ENCODE results near the gene ASB17. TPM values are rescaled to one million over a fixed set of nuclear protein-coding genes. Genes with fewer than 3 reads are reported as not detected.
"Not testable (repeated sequence)": the region's sequence is repeated elsewhere in the genome, so short reads cannot be mapped to it uniquely, and the experiment has no call there.

ASB17 gene
- not detected for total RNA-seq

DNA sequence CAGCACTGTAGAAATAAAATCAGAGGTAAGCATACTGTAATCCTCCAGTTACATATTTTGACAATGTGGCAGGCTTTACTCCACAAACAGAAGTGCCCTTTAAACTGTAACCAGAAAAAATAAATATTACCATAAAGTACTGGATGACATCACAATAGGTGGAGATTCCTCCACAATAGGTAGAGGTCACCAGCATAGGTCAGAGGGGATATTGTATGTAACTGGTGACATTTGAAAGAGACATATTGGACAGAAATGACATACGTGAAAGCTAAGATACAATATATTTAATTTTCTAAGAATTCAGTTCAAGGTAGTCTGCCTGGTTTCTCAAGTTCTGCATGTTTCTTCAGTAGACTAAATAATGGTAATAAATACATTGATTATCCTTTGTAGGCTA is at the start of gene ASB17:
TSS of gene ASB17 (minus strand) at position 101 of the 400 bp plus-strand sequence. CDS start 113 bp downstream, outside the sequence.
- Mint-ChIP-seq H3K27ac (no peak within 1 kb of the TSS), H3K27me3 (peaks cover 2% of the 10 kb centered on the region), H3K9me3 (no peaks in the 10 kb centered on the region), H3K4me1 (no peaks in the 10 kb centered on the region), H3K36me3 (ENCODE audit: low read depth) (no peaks in the 10 kb centered on the region), H3K4me3 (no peak within 1 kb of the TSS)
- POLR2A ChIA-PET: no interaction called here
- DNase-seq: no peak
- CTCF ChIA-PET: no interaction called here

- H3K9me3 Mint-ChIP-seq: no peaks in the 10 kb centered on the region
- no peaks in the 10 kb centered on the region for H3K4me1 Mint-ChIP-seq
- H3K36me3 Mint-ChIP-seq (ENCODE audit: low read depth): no peaks in the 10 kb centered on the region
- no peak overlapping the region for H3K27ac Mint-ChIP-seq
- H3K27me3 Mint-ChIP-seq: peaks cover 2% of the 10 kb centered on the region
- ChIA-PET CTCF (interaction anchor here (1.5 kb wide), 1 partner anchor 14 kb away, joined by 4 read pairs; no protein-coding TSS in a partner anchor), POLR2A (no interaction called here)
- H3K4me3 Mint-ChIP-seq: no peak overlapping the region
- no peak for DNase-seq
Observed at GRCh38 chr1:75980972-75981897, 49.0 kb upstream of the ASB17 start.

- Mint-ChIP-seq H3K27me3 (no peaks in the 10 kb centered on the region), H3K4me3 (no peak overlapping the region), H3K9me3 (no peaks in the 10 kb centered on the region), H3K36me3 (ENCODE audit: low read depth) (no peaks in the 10 kb centered on the region), H3K4me1 (no peaks in the 10 kb centered on the region), H3K27ac (no peak overlapping the region)
- POLR2A ChIA-PET: no interaction called here
- CTCF ChIA-PET: no interaction called here
- no peak for DNase-seq
Observed at GRCh38 chr1:75970631-75971030, 38.4 kb upstream of the ASB17 start.

- Mint-ChIP-seq H3K9me3 (no peaks in the 10 kb centered on the region), H3K36me3 (ENCODE audit: low read depth) (no peaks in the 10 kb centered on the region), H3K4me1 (no peaks in the 10 kb centered on the region), H3K27ac (no peak overlapping the region), H3K27me3 (peaks cover 2% of the 10 kb centered on the region), H3K4me3 (no peak overlapping the region)
- DNase-seq: no peak
- ChIA-PET POLR2A (no interaction called here), CTCF (no interaction called here)
Observed at GRCh38 chr1:75969550-75969949, 37.3 kb upstream of the ASB17 start.

DNA sequence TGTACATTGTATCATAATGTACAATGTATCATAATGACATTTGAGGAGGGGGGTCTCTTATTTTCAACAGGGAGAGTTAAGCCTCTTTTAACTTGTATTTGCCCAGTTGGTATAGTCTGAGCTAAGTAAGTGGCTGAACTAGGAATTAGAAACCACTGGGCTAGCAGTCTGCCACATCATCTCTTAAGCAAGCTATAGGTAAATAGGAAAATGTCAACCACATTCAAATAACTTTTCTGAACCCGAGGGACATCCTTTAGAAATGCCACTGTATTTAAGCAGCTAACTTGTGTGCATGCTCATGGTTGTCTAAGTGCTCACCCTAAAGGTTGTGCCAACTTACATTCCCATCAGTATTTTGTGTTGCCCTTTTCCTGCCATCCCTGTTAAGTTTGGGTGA is 35.5 kb upstream of the ASB17 start:
- Mint-ChIP-seq H3K4me1 (no peaks in the 10 kb centered on the region), H3K36me3 (ENCODE audit: low read depth) (no peaks in the 10 kb centered on the region), H3K27ac (no peak overlapping the region), H3K4me3 (no peak overlapping the region), H3K9me3 (no peaks in the 10 kb centered on the region), H3K27me3 (peaks cover 2% of the 10 kb centered on the region)
- CTCF ChIA-PET: no interaction called here
- no peak for DNase-seq
- POLR2A ChIA-PET: no interaction called here

GRCh38 chr1:75964760-75965408 is 32.7 kb upstream of the ASB17 start:
- H3K36me3 Mint-ChIP-seq (ENCODE audit: low read depth): no peaks in the 10 kb centered on the region
- ChIA-PET POLR2A (no interaction called here), CTCF (no interaction called here)
- peaks cover 2% of the 10 kb centered on the region for H3K27me3 Mint-ChIP-seq
- no peaks in the 10 kb centered on the region for H3K4me1 Mint-ChIP-seq
- no peaks in the 10 kb centered on the region for H3K9me3 Mint-ChIP-seq
- H3K4me3 Mint-ChIP-seq: no peak overlapping the region
- no peak for DNase-seq
- H3K27ac Mint-ChIP-seq: no peak overlapping the region

GRCh38 chr1:75964110-75964759 is 32.0 kb upstream of the ASB17 start:
- DNase-seq; H3K36me3 Mint-ChIP-seq (ENCODE audit: low read depth); H3K27me3 Mint-ChIP-seq; POLR2A ChIA-PET; H3K27ac Mint-ChIP-seq; H3K4me3 Mint-ChIP-seq; H3K4me1 Mint-ChIP-seq; H3K9me3 Mint-ChIP-seq; CTCF ChIA-PET: not testable (repeated sequence)

DNA sequence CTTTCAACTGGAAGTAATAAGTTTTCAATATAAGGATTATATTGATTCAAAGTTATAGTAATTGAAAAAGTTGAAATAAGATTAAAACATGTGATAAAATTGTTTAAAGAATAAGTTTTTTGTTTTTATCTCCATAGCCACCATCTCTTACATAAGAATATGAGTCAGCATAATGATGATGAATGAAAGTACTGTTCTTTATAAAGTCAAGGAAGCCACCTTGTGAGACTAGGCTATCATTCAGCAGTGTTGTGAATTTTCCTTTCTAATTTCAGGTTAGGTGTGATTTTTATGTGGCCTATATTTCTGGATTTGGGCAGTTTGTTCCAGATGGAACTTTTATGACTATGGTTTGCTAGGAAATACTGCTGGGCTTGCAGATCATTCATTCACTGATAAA is 22.4 kb upstream of the ASB17 start:
- H3K36me3 Mint-ChIP-seq (ENCODE audit: low read depth): no peaks in the 10 kb centered on the region
- no peaks in the 10 kb centered on the region for H3K9me3 Mint-ChIP-seq
- DNase-seq: no peak
- CTCF ChIA-PET: no interaction called here
- POLR2A ChIA-PET: no interaction called here
- H3K27ac Mint-ChIP-seq: no peak overlapping the region
- no peak overlapping the region for H3K4me3 Mint-ChIP-seq
- no peaks in the 10 kb centered on the region for H3K4me1 Mint-ChIP-seq
- H3K27me3 Mint-ChIP-seq: no peaks in the 10 kb centered on the region

DNA sequence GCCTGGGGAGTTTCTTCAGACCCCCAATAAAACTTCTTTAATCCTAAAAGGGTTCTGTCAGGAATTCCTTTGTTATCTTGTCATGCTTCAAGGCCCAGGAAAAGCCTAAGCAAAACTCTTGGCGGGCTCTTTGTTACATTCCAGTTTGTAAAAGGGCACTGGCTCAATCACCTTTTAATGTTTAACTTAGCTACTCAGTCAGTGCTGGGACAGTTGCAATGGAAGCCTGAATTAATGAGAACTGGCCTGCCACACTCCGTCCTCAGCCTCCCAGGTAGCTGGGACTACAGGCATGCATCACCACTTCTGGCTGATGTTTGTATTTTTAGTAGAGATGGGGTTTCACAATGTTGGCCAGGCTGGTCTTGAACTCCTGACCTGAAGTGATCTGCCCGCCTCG is 21.3 kb upstream of the ASB17 start:
- H3K9me3 Mint-ChIP-seq: no peaks in the 10 kb centered on the region
- no peak for DNase-seq
- ChIA-PET CTCF (no interaction called here), POLR2A (no interaction called here)
- H3K4me1 Mint-ChIP-seq: no peaks in the 10 kb centered on the region
- H3K27me3 Mint-ChIP-seq: peaks cover 2% of the 10 kb centered on the region
- H3K36me3 Mint-ChIP-seq (ENCODE audit: low read depth): no peaks in the 10 kb centered on the region
- no peak overlapping the region for H3K27ac Mint-ChIP-seq
- H3K4me3 Mint-ChIP-seq: no peak overlapping the region

DNA sequence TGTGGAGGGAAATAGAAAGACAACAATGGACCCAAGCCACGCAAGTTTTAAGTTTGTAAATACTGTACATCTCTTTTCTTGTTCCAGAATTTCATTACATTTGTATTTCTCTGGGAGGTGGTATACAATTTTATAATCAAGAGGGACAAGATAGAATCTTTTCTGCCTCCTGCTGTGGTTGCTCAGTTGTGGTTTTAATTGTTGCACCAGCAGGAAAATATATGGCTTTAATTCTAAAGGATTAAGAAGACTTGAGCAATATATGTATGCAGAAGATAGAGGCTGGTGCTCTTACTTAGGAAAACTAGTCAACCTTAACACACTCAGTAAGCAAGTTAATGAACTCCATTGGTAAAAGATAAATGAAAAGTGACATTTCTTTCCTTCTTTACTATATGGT is 19.8 kb upstream of the ASB17 start:
- Mint-ChIP-seq H3K27ac (no peak overlapping the region), H3K4me1 (no peaks in the 10 kb centered on the region), H3K4me3 (no peak overlapping the region), H3K9me3 (no peaks in the 10 kb centered on the region), H3K36me3 (ENCODE audit: low read depth) (no peaks in the 10 kb centered on the region), H3K27me3 (peaks cover 2% of the 10 kb centered on the region)
- DNase-seq: no peak
- ChIA-PET POLR2A (no interaction called here), CTCF (no interaction called here)

- H3K4me3 Mint-ChIP-seq: no peak overlapping the region
- no peaks in the 10 kb centered on the region for H3K4me1 Mint-ChIP-seq
- ChIA-PET POLR2A (no interaction called here), CTCF (no interaction called here)
- no peak overlapping the region for H3K27ac Mint-ChIP-seq
- no peak for DNase-seq
- H3K27me3 Mint-ChIP-seq: peaks cover 3% of the 10 kb centered on the region
- H3K9me3 Mint-ChIP-seq: no peaks in the 10 kb centered on the region
- H3K36me3 Mint-ChIP-seq (ENCODE audit: low read depth): no peaks in the 10 kb centered on the region
Observed at GRCh38 chr1:75950176-75950575, 18.0 kb upstream of the ASB17 start.

GRCh38 chr1:75943037-75943436 is 10.8 kb upstream of the ASB17 start:
- H3K27me3 Mint-ChIP-seq; CTCF ChIA-PET; H3K9me3 Mint-ChIP-seq; POLR2A ChIA-PET; H3K36me3 Mint-ChIP-seq (ENCODE audit: low read depth); H3K4me3 Mint-ChIP-seq; H3K4me1 Mint-ChIP-seq; H3K27ac Mint-ChIP-seq; DNase-seq: not testable (repeated sequence)

DNA sequence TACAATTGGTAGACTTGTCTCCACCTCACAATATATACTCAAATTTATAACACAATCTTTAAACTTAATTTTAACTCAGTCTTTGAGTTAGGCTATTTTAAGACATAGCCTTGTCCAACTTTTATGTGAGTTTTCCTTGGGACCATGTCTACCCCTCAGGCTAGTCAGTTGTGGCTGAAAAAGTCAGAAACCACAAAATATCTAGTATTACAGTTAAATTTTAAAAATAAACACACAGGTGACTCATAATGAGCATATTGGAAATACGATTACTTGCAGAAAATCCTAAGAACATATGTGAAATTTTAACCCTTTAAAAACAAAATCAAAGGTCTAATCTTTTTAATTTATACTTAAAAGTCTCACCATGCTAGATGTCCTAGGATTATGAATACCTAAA is 4.8 kb upstream of the ASB17 start:
- no peak overlapping the region for H3K4me3 Mint-ChIP-seq
- DNase-seq: no peak
- H3K27ac Mint-ChIP-seq: no peak overlapping the region
- no peaks in the 10 kb centered on the region for H3K27me3 Mint-ChIP-seq
- ChIA-PET CTCF (no interaction called here), POLR2A (no interaction called here)
- no peaks in the 10 kb centered on the region for H3K4me1 Mint-ChIP-seq
- H3K36me3 Mint-ChIP-seq (ENCODE audit: low read depth): no peaks in the 10 kb centered on the region
- H3K9me3 Mint-ChIP-seq: no peaks in the 10 kb centered on the region
